GM12874 (cell line): ENCODE measurements around the gene OSBPL8.

Experiments used
- TF ChIP-seq, protein P1 (sequence below): IDR thresholded peaks from 2 replicates; pipeline ENCODE4 v1.5.1; 2011; ENCODE audit warnings: low read depth, mild to moderate bottlenecking, control low read depth, low read length, moderate library complexity; ENCODE audit not compliant: insufficient read depth

OSBPL8 gene

DNA sequence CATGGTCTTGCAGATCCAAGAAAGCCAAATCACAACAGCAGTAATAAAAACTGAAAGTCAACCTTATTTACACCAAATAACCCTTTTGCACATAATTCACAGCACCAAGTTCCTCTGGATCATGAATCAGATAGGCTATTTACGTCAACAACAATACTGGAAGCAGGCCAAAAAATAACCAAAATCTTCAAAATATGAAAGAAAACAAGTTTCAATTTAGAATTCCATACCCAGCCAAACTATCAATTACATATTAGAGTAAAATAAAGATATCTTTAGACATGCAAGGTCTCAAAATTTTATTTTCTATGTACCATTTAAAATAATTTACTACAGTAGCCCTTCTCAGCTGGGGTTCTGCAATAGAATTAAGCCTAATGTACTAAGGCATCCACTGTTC lies 134.6 kb downstream of the OSBPL8 start:
- TF ChIP-seq, protein P1, sequence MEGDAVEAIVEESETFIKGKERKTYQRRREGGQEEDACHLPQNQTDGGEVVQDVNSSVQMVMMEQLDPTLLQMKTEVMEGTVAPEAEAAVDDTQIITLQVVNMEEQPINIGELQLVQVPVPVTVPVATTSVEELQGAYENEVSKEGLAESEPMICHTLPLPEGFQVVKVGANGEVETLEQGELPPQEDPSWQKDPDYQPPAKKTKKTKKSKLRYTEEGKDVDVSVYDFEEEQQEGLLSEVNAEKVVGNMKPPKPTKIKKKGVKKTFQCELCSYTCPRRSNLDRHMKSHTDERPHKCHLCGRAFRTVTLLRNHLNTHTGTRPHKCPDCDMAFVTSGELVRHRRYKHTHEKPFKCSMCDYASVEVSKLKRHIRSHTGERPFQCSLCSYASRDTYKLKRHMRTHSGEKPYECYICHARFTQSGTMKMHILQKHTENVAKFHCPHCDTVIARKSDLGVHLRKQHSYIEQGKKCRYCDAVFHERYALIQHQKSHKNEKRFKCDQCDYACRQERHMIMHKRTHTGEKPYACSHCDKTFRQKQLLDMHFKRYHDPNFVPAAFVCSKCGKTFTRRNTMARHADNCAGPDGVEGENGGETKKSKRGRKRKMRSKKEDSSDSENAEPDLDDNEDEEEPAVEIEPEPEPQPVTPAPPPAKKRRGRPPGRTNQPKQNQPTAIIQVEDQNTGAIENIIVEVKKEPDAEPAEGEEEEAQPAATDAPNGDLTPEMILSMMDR = no peak

DNA sequence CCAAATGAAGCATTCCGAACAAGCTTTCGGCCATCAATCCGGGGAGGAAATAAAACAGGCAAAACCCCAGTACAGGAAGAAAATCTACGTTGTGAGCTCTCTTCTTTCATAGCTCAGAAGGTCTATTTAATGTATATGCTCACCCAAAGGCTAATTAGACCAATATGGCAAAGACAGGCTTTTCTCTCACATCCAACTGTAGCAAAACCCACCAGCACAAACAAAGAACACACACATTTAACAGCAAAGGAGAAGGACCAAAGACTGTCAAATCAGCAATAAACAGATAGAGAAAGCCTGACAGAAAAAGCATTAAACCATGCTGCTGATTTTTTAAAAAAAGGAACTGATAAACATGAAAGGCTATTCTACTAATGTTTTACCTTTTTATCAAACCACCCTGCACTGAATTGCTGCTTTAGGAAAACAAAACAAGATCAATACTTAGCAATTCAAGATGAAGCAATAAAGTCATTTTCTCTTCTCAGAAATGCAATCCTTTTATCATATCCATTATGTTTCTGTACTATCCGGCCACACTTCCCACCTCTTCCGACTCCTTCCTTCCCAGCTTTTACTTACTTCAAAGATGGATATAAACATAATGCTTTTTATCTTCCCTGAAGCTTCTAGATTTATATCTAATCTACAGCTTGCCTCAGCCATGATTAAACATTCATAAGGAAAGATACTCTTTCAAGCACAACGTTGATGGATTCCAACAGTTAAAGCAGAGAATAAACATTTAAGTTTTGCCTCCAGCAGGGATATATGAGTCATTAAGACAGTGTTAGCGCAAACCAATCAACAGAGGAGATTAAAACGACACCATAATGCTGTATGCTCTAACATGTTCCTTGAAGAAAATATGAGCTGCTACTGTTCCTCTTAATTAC lies 136.8 kb downstream of the OSBPL8 start:
- TF ChIP-seq, protein P1 = no peak

DNA sequence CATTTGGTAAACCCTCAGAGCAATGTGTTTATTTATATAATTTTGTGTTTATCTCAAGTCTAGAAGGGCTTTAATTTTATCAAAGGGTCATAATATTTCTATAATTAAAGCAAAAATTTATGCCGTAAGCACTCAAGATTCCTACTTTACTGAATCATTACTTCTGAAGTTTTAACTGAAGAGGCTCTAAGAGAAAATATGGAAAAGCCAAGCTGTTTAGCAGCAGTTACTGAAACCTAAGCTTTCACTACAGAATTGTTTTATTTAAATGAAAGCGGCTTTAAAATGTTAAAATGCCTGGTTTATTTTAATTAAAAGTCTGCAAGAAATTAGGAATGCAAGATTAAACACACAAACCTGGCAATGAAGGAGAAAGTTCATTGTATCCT lies 137.4 kb downstream of the OSBPL8 start:
- TF ChIP-seq, protein P1 = no peak

DNA sequence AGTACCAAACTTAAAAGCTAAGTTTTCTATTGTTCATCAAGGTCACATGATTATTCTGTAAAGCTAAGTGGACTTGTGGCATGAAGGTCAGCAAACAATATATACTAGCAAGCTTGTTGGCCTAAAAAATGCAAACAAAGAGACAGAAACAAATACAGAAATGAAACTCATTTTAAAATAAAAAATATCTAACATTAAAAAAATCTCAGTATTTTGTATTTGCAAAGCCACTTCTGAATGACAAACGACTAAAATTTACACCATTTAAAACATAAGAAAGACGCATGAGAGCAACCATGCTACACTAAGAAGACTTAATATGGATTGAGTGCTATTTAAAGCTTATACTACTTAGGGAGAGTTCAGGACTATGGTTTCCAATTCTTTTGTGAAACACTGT lies 138.5 kb downstream of the OSBPL8 start:
- TF ChIP-seq, protein P1 = no peak

DNA sequence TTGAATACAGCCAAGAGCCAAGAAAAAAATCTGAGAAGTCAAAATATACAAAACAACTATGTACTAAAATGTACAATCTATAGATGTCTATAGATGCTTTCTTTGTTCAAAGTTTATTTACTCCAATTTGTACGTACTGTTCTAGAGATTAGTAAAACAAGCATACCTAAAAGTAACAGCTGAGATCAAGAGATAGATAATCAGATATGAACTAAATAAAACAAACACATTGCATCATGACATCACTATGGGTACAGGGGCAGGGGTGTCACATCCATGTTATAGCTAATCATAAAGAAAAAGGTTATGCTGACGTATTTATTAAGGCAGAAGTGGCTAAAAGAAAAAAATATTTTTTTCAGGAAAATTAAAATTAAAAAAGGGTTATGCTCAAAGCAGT lies 139.3 kb downstream of the OSBPL8 start:
- TF ChIP-seq, protein P1 = no peak

DNA sequence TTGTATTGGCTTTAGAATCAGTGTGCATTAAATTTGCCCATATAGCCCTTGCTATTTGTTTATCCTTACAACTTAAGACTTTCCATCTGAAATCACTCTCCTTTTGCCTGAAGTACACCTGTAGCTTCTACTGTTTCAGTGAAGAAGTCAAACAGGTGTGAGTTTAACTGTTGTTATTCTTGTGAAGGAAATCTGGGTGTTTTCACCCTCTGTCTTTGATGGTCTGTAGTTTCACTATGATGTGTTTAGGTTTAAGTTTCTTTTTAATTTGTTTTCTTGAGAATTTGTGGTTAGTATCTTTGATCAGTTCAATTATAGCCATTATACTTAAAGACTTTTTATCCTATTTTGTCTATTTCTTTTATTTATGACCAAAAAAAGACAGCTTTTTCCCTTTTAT lies 142.5 kb downstream of the OSBPL8 start:
- TF ChIP-seq, protein P1 = no peak

DNA sequence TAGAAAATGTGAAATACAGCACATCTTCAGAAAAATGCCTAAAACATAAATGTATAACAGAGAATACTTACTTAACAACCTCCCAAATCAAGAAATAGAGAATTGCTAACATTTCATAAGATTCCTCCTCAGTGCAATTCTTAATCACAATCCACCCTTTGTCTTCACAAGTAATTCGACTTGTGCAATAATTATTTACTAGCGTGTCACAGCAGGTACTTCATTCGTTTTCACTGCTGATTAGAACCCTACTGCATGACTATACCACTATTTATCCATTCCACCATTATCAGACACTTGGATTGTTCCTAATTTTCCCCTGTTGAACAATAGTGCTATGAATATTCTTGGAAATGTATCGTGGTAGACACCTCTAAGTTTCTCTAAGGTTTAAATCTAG lies 146.4 kb downstream of the OSBPL8 start:
- TF ChIP-seq, protein P1 = no peak
